Lower leg skin (tissue), 4 donors: ENCODE results near the gene MRPS33. TPM values are rescaled to one million over a fixed set of nuclear protein-coding genes. Genes with fewer than 3 reads are reported as not detected.
"Not testable (repeated sequence)": the region's sequence is repeated elsewhere in the genome, so short reads cannot be mapped to it uniquely, and the experiment has no call there.

ENCODE experiments used
- DNase-seq, 2 donors: peaks; one replicate each; pipeline ENCODE4 v3.0.0-alpha.2; 2019; ENCODE audit warnings: low spot score in 2 of 2
- H3K4me3 ChIP-seq: fragments of 200-600 bp; sonication (generic); 2 replicates; pipeline ENCODE4 v1.5.1; 2017; ENCODE audit warnings: mild to moderate bottlenecking, low read depth; ENCODE audit not compliant: poor library complexity, severe bottlenecking
- POLR2A ChIP-seq, 2 donors: fragments of 450-650 bp; IDR thresholded peaks; one replicate each; pipeline ENCODE4 v1.6.1; 2016 to 2017; ENCODE audit warnings: antibody characterized with exemption in 2 of 2, mild to moderate bottlenecking in 1 of 2, moderate library complexity in 1 of 2
- WGBS, 2 donors: methylation state at CpG; one replicate each; pipeline ENCODE4 v1.1.5; 2018; 5-methylcytosine and 5-hydroxymethylcytosine counted together
- intact Hi-C: fragments of 100-400 bp; cut with DNase I; formaldehyde crosslinking; loops from one replicate; pipeline ENCODE4 v1.15.0; 2023; ENCODE audit warnings: low total_unique reads
- total RNA-seq, 4 donors: library from RNA; depleted of rRNA; stranded (reverse); fragments of >200 nt; gene quantifications; one replicate each; pipeline ENCODE4 v1.1.0, GENCODE V29; 2016
- TF ChIP-seq, protein P1 (sequence below), 3 donors: fragments of 450-650 bp; IDR thresholded peaks; one replicate each; pipeline ENCODE4 v1.5.1; 2016; ENCODE audit warnings: antibody characterized with exemption in 3 of 3, mild to moderate bottlenecking in 3 of 3, moderate library complexity in 2 of 3

MRPS33 gene
- total RNA-seq, 4 donors from 2014 or later = 10.1 to 24.1 (median 19.7) TPM

DNA sequence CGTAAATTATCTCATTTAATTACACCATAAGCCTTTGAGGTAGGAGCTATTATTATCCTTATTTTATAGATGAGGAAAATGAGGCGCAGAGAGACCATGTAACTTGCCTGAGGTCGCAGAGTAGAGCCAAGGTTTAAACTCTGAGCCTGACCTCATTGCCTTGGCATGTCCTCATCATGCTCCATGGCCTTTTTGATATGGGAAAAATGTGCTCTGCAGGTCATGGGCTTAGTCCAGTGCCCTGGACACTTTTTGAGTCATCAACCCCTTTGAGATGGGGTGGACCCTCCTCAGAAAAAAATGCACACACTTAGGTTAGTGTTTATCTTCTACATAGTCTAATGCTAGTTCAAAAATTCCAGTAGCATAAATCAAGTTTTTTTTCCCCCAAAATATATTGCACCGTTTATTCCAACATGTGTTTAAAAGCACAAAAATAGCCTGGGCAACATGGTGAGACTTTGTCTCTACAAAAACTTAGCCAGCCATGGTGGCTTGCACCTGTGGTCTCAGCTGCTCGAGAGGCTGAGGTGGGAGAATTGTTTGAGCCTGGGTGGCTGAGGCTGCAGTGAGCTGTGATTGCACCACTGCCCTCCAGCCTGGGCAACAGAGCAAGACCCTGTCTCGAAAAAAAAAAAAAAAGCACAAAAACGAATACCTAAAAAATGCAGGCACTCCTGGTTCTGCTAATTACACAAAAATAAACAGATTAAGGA is 30.5 kb upstream of the MRPS33 start:
- intact Hi-C loops = no loop called here
- H3K4me3 ChIP-seq = no peak overlapping the region
- WGBS, 2 donors = 38 to 48% methylated on average over 7 of the region's 7 CpGs
- no peak for DNase-seq
- TF ChIP-seq POLR2A (IDR thresholded peaks at IDR 0.05) = no peak
- TF ChIP-seq, protein P1, sequence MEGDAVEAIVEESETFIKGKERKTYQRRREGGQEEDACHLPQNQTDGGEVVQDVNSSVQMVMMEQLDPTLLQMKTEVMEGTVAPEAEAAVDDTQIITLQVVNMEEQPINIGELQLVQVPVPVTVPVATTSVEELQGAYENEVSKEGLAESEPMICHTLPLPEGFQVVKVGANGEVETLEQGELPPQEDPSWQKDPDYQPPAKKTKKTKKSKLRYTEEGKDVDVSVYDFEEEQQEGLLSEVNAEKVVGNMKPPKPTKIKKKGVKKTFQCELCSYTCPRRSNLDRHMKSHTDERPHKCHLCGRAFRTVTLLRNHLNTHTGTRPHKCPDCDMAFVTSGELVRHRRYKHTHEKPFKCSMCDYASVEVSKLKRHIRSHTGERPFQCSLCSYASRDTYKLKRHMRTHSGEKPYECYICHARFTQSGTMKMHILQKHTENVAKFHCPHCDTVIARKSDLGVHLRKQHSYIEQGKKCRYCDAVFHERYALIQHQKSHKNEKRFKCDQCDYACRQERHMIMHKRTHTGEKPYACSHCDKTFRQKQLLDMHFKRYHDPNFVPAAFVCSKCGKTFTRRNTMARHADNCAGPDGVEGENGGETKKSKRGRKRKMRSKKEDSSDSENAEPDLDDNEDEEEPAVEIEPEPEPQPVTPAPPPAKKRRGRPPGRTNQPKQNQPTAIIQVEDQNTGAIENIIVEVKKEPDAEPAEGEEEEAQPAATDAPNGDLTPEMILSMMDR (IDR thresholded peaks at IDR 0.05) = no peak

DNA sequence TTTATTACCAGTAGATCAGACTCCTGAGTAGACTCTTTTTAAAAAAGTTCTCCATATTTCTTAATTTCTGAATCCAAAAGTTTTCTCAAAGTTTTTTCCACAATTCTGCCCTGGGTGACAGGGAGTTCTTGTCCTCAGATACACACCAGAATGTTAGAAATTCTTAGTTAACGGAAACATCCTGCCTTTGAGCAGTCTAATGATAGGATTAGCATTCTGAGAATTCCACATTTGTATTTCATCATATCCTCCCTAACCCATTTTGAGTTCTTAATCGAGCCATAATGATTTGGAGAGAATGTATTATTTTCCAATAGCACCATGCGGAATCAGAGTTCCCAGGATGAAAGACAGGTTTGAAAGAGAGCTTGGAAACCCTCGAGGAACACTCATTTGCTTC is 28.9 kb upstream of the MRPS33 start:
- TF ChIP-seq, protein P1 (IDR thresholded peaks at IDR 0.05) = no peak
- no peak for TF ChIP-seq POLR2A (IDR thresholded peaks at IDR 0.05)
- WGBS, 2 donors = 68 to 73% methylated on average over 4 of the region's 4 CpGs
- H3K4me3 ChIP-seq = no peak overlapping the region
- no peak for DNase-seq
- intact Hi-C loops = no loop called here

- intact Hi-C loops = no loop called here
- TF ChIP-seq POLR2A (IDR thresholded peaks at IDR 0.05) = no peak
- TF ChIP-seq, protein P1 (IDR thresholded peaks at IDR 0.05) = no peak
- 86 to 88% methylated on average over 14 of the region's 14 CpGs for WGBS, 2 donors
These were observed 27.8 kb upstream of the MRPS33 start for GRCh38 chr7:141042222-141043193.

DNA sequence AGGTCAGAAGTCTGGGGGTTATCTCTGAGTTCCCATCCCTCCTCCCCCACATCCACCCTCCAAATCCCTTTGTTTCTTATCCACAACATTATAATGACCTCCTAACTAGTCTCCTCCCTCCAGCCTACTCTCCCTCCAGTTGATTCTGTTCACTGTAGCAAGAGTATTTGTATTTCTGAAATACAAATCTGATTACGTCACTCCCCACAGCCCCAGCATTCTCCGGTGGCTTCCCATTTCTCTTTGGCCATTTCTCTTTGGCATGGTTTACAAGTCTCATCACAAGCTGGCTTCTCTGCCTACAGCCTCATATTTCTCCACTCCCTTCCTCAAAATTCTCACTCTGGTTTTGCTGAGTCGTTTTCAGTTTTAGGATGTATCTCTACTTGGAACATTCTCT is 24.6 kb upstream of the MRPS33 start:
- no peak overlapping the region for H3K4me3 ChIP-seq

More at GRCh38 chr7:141042222-141043193, 27.8 kb upstream of the MRPS33 start:
- no peak overlapping the region for H3K4me3 ChIP-seq
- DNase-seq = no peak

GRCh38 chr7:141038100-141038499 is 23.3 kb upstream of the MRPS33 start:
- H3K4me3 ChIP-seq, DNase-seq, intact Hi-C loops: not testable (repeated sequence)
- 94 to 98% methylated on average over 3 of the region's 3 CpGs for WGBS, 2 donors

More for the DNA sequence above, 24.6 kb upstream of the MRPS33 start:
- WGBS, 2 donors = 74 to 78% methylated on average over 3 of the region's 3 CpGs
- intact Hi-C loops = no loop called here
- no peak for DNase-seq
- TF ChIP-seq POLR2A (IDR thresholded peaks at IDR 0.05) = no peak
- TF ChIP-seq, protein P1 (IDR thresholded peaks at IDR 0.05) = no peak

- intact Hi-C loops, DNase-seq, H3K4me3 ChIP-seq: not testable (repeated sequence)
- 68 to 87% methylated on average over 27 to 33 of the region's 33 CpGs for WGBS, 2 donors
These were observed 18.0 kb upstream of the MRPS33 start for GRCh38 chr7:141032539-141033323.
